ENCODE data around the gene KRTAP23-1.

DNA sequence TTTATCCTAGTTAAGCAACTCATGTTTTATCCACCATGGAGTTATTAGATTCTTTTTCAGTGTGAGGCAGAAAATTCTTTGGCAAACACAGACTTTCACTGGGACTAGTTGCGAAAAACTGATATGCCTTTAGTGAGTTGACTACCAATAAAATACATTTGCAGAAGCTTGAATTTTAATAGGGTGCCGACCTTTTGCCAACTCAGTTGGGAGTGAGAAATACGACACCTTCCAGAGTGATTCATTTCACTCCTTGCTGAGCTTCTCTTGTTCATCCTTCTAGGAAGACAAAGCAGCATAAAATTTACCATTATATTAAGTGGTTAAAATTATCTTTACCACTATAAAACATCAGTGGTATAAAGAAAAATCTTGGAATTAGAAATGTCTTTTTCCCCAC, 1.2 kb upstream of the KRTAP23-1 start:
- TF ChIP-seq, protein P1, sequence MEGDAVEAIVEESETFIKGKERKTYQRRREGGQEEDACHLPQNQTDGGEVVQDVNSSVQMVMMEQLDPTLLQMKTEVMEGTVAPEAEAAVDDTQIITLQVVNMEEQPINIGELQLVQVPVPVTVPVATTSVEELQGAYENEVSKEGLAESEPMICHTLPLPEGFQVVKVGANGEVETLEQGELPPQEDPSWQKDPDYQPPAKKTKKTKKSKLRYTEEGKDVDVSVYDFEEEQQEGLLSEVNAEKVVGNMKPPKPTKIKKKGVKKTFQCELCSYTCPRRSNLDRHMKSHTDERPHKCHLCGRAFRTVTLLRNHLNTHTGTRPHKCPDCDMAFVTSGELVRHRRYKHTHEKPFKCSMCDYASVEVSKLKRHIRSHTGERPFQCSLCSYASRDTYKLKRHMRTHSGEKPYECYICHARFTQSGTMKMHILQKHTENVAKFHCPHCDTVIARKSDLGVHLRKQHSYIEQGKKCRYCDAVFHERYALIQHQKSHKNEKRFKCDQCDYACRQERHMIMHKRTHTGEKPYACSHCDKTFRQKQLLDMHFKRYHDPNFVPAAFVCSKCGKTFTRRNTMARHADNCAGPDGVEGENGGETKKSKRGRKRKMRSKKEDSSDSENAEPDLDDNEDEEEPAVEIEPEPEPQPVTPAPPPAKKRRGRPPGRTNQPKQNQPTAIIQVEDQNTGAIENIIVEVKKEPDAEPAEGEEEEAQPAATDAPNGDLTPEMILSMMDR (IDR thresholded peaks at IDR 0.05), result no peak
- no peak for TF ChIP-seq EZH2 (IDR thresholded peaks at IDR 0.05; ENCODE audit: borderline replicate concordance, insufficient read depth, low read depth, low read length, poor library complexity, severe bottlenecking)

All from B cell (primary cell).